ENCODE measurements around the gene VPS33B. TPM values are rescaled to one million over a fixed set of nuclear protein-coding genes. Genes with fewer than 3 reads are reported as not detected.

VPS33B gene
- total RNA-seq, 1 donor from 2014 or later = 10.7 TPM

GRCh38 chr15:91045065-91045464 is 22.7 kb upstream of the VPS33B start:
- DNase-seq (ENCODE audit: low spot score) = no peak
- Mint-ChIP-seq H3K4me1 (ENCODE audit: low read depth) (peaks cover 4% of the 10 kb centered on the region), H3K9me3 (ENCODE audit: low read depth) (no peaks in the 10 kb centered on the region), H3K27me3 (ENCODE audit: low read depth) (peaks cover 20% of the 10 kb centered on the region), H3K27ac (ENCODE audit: unreplicated experiment) (no peak overlapping the region), H3K4me3 (ENCODE audit: unreplicated experiment) (no peak overlapping the region), H3K36me3 (ENCODE audit: low read depth) (no peaks in the 10 kb centered on the region)
- TF ChIP-seq, protein P1, sequence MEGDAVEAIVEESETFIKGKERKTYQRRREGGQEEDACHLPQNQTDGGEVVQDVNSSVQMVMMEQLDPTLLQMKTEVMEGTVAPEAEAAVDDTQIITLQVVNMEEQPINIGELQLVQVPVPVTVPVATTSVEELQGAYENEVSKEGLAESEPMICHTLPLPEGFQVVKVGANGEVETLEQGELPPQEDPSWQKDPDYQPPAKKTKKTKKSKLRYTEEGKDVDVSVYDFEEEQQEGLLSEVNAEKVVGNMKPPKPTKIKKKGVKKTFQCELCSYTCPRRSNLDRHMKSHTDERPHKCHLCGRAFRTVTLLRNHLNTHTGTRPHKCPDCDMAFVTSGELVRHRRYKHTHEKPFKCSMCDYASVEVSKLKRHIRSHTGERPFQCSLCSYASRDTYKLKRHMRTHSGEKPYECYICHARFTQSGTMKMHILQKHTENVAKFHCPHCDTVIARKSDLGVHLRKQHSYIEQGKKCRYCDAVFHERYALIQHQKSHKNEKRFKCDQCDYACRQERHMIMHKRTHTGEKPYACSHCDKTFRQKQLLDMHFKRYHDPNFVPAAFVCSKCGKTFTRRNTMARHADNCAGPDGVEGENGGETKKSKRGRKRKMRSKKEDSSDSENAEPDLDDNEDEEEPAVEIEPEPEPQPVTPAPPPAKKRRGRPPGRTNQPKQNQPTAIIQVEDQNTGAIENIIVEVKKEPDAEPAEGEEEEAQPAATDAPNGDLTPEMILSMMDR (IDR thresholded peaks at IDR 0.05) = no peak

DNA sequence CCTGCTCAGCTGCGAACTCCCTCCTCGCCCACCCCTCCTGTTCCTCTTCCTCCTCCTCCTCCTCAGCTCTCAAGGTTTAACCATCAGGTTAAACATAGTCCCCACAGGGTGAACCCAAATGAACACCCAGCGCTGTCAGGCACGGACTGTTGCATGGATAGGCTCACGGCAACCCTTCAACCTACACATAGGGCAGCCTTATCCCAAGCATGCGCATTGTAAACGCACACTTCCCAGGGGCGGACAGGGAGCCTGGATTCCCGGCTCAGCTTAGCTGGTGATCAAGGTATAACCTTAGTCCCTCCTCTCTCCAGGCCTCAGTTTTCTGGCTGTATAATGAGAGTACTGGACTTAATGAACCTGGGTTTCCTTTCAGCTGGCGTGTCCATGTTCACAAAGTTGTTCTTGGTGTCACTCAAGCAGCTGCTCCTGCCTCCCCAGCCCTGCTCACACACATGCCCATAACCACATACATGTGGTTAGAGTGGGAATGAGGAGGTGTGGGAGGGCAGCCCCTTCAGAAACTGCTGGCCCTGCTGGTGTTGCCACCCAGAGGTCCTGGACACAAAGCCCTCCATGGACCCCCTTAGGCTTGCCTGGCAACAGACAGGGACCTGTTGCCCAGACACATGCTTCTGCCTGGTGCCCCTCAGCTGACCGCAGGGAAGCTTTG is 20.9 kb upstream of the VPS33B start:
- no peak for DNase-seq (ENCODE audit: low spot score)
- Mint-ChIP-seq H3K4me3 (ENCODE audit: unreplicated experiment) (no peak overlapping the region), H3K27me3 (ENCODE audit: low read depth) (peaks cover 17% of the 10 kb centered on the region), H3K36me3 (ENCODE audit: low read depth) (no peaks in the 10 kb centered on the region), H3K27ac (ENCODE audit: unreplicated experiment) (no peak overlapping the region), H3K4me1 (ENCODE audit: low read depth) (no peaks in the 10 kb centered on the region), H3K9me3 (ENCODE audit: low read depth) (no peaks in the 10 kb centered on the region)
- TF ChIP-seq, protein P1 (IDR thresholded peaks at IDR 0.05) = no peak

GRCh38 chr15:91040856-91041255 is 18.5 kb upstream of the VPS33B start:
- Mint-ChIP-seq H3K27ac (ENCODE audit: unreplicated experiment) (no peak overlapping the region), H3K4me3 (ENCODE audit: unreplicated experiment) (no peak overlapping the region), H3K27me3 (ENCODE audit: low read depth) (peaks cover 18% of the 10 kb centered on the region), H3K36me3 (ENCODE audit: low read depth) (no peaks in the 10 kb centered on the region), H3K4me1 (ENCODE audit: low read depth) (no peaks in the 10 kb centered on the region), H3K9me3 (ENCODE audit: low read depth) (no peaks in the 10 kb centered on the region)
- TF ChIP-seq, protein P1 (IDR thresholded peaks at IDR 0.05) = no peak
- DNase-seq (ENCODE audit: low spot score) = no peak

GRCh38 chr15:91039996-91040395 is 17.6 kb upstream of the VPS33B start:
- Mint-ChIP-seq H3K36me3 (ENCODE audit: low read depth) (no peaks in the 10 kb centered on the region), H3K4me1 (ENCODE audit: low read depth) (no peaks in the 10 kb centered on the region), H3K4me3 (ENCODE audit: unreplicated experiment) (no peak overlapping the region), H3K27me3 (ENCODE audit: low read depth) (peaks cover 23% of the 10 kb centered on the region), H3K27ac (ENCODE audit: unreplicated experiment) (no peak overlapping the region), H3K9me3 (ENCODE audit: low read depth) (no peaks in the 10 kb centered on the region)
- no peak for DNase-seq (ENCODE audit: low spot score)
- TF ChIP-seq, protein P1 (IDR thresholded peaks at IDR 0.05) = no peak

DNA sequence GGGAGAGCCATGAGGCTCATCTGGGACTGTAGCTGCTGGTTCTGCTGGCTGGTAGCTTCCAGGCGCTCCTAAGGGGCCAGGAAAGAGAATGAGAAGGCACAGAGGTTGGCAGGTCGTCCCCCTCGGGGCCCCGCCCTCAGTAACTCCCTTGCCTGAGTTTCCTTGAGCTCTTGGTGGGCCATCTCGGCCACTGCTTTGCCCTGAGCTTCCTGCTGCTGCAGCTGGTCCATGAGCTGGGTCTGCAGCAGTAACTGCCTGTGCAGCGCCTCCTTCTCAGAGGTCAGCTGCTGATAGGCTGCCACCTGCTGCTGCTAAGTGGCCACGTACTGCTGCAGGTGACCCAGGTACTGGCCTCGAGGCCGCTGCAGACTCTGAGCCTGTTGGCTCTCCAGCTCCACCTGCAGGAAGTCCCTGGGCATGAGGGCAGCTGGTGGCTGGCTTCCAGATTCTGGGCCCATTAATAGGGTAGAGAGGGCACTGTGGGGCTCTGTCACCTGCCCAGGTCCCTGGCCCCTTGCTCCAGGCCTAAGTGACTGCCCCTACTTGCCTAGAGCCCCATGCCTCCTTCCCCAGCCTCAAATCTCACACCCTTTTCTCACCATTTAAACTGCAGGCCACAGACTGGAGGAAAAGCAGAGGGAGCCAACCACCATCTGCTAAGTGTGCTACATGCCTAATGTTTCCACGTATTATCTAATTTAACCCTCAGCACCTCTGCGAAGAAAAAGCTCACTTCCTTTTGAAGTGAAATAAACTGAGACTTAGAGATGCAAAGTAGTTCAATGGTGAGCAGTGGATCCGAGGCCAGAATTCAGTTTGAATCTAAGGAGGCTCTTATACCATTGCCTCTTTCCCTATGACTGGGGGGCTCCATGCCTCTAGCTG is 10.8 kb upstream of the VPS33B start:
- no peaks in the 10 kb centered on the region for H3K9me3 Mint-ChIP-seq (ENCODE audit: low read depth)
- H3K27me3 Mint-ChIP-seq (ENCODE audit: low read depth) = peaks cover 29% of the 10 kb centered on the region
- no peaks in the 10 kb centered on the region for H3K4me1 Mint-ChIP-seq (ENCODE audit: low read depth)
- H3K4me3 Mint-ChIP-seq (ENCODE audit: unreplicated experiment) = no peak overlapping the region
- no peaks in the 10 kb centered on the region for H3K36me3 Mint-ChIP-seq (ENCODE audit: low read depth)
- H3K27ac Mint-ChIP-seq (ENCODE audit: unreplicated experiment) = no peak overlapping the region
- no peak for DNase-seq (ENCODE audit: low spot score)
- TF ChIP-seq, protein P1 (IDR thresholded peaks at IDR 0.05) = peak; percentile 75
